IMR-90 (cell line): ENCODE results near the gene WARS2. TPM values are rescaled to one million over a fixed set of nuclear protein-coding genes. Genes with fewer than 3 reads are reported as not detected.

ENCODE experiments used
- ATAC-seq: fragments of 200-7000 bp; cut with Tn5 transposase; 2 replicates; pipeline ENCODE4 v1.9.1; 2020; ENCODE audit warnings: low read depth, mild to moderate bottlenecking, moderate library complexity
- BruUV-seq: library from RNA; stranded (reverse); fragments of 400-500 nt; replicated peaks from 2 replicates; lab custom pipeline; 2021; lab: Mats Ljungman, UMichigan
- CTCF ChIA-PET: fragments of 300-600 bp; formaldehyde crosslinking; extraction: SDS; loops from one replicate; lab custom pipeline; 2021; ENCODE audit warnings: antibody characterized with exemption; lab: Yijun Ruan, JAX
- POLR2A ChIA-PET: fragments of 300-600 bp; sonication (Branson Sonifier 250); formaldehyde crosslinking; loops from one replicate; lab custom pipeline; 2022; ENCODE audit warnings: antibody characterized with exemption; ENCODE audit not compliant: unreplicated experiment; lab: Charles Lee
- DNase-seq: peaks from one replicate; pipeline ENCODE4 v3.0.0; 2013
- H2AFZ ChIP-seq: replicated peaks from 2 replicates; pipeline ENCODE3; 2013; ENCODE audit warnings: low read length, mild to moderate bottlenecking; ENCODE audit not compliant: poor library complexity
- H2AK5ac ChIP-seq: 2 replicates; pipeline ENCODE4 v1.6.1; 2013; ENCODE audit warnings: low read depth, low read length, inconsistent platforms
- H2AK9ac ChIP-seq: replicated peaks from 2 replicates; pipeline ENCODE3; 2013; ENCODE audit warnings: mild to moderate bottlenecking, low read depth, low read length, moderate library complexity; ENCODE audit not compliant: poor library complexity
- H2BK120ac ChIP-seq: 2 replicates; pipeline ENCODE4 v1.6.1; 2013; ENCODE audit warnings: low read depth, low read length, inconsistent platforms
- H2BK15ac ChIP-seq: 3 replicates; pipeline ENCODE4 v1.6.1; 2013; ENCODE audit warnings: low read depth, low read length, inconsistent platforms
- H2BK20ac ChIP-seq: 2 replicates; pipeline ENCODE4 v1.6.1; 2013; ENCODE audit warnings: low read depth, mild to moderate bottlenecking, inconsistent platforms, low read length, moderate library complexity
- H2BK5ac ChIP-seq: 2 replicates; pipeline ENCODE4 v1.6.1; 2013; ENCODE audit warnings: mild to moderate bottlenecking, low read depth, low read length, inconsistent platforms; ENCODE audit not compliant: poor library complexity, severe bottlenecking
- H3K14ac ChIP-seq: replicated peaks from 2 replicates; pipeline ENCODE4 v1.6.1; 2013; ENCODE audit warnings: low read depth, low read length, inconsistent platforms
- H3K18ac ChIP-seq: 2 replicates; pipeline ENCODE4 v1.6.1; 2013; ENCODE audit warnings: low read depth, low read length, control low read depth
- H3K23ac ChIP-seq: 2 replicates; pipeline ENCODE4 v1.6.1; 2013; ENCODE audit warnings: low read depth, low read length, inconsistent platforms
- H3K27ac ChIP-seq: 2 replicates; pipeline ENCODE4 v1.5.1; 2013; ENCODE audit warnings: mild to moderate bottlenecking, control low read depth, low read length; ENCODE audit not compliant: insufficient read depth
- H3K27me3 ChIP-seq: 2 replicates; pipeline ENCODE4 v1.6.1; 2013; ENCODE audit warnings: low read length; ENCODE audit not compliant: control insufficient read depth, insufficient read depth
- H3K36me3 ChIP-seq: 2 replicates; pipeline ENCODE4 v1.6.1; 2013; ENCODE audit warnings: low read length, mixed read lengths; ENCODE audit not compliant: control insufficient read depth, insufficient read depth
- H3K4ac ChIP-seq: 2 replicates; pipeline ENCODE4 v1.6.1; 2013; ENCODE audit warnings: low read depth, low read length, inconsistent platforms
- H3K4me1 ChIP-seq: 2 replicates; pipeline ENCODE4 v1.6.1; 2013; ENCODE audit warnings: low read length, mixed read lengths; ENCODE audit not compliant: control insufficient read depth, insufficient read depth
- H3K4me2 ChIP-seq: 2 replicates; pipeline ENCODE4 v1.6.1; 2013; ENCODE audit warnings: low read depth, mild to moderate bottlenecking, control low read depth, low read length, moderate library complexity
- H3K4me3 ChIP-seq: 2 replicates; pipeline ENCODE4 v1.5.1; 2013; ENCODE audit warnings: low read depth, mild to moderate bottlenecking, control low read depth, low read length, moderate library complexity; ENCODE audit not compliant: insufficient read depth
- H3K56ac ChIP-seq: 2 replicates; pipeline ENCODE4 v1.6.1; 2013; ENCODE audit warnings: low read length, inconsistent platforms; ENCODE audit not compliant: insufficient read depth; ENCODE audit errors: extremely low read depth
- H3K79me1 ChIP-seq, 2 experiments: 2 replicates each; pipeline ENCODE4 v1.6.1; 2013; ENCODE audit warnings: low read length in 2 of 2, inconsistent platforms in 1 of 2, low read depth in 1 of 2
- H3K9ac ChIP-seq: 2 replicates; pipeline ENCODE4 v1.6.1; 2013; ENCODE audit warnings: low read depth, low read length, control low read depth
- H3K9me1 ChIP-seq: 2 replicates; pipeline ENCODE4 v1.6.1; 2013; ENCODE audit warnings: low read length, inconsistent platforms; ENCODE audit not compliant: insufficient read depth
- H3K9me3 ChIP-seq: 2 replicates; pipeline ENCODE4 v1.6.1; 2013; ENCODE audit warnings: low read length; ENCODE audit not compliant: control insufficient read depth, insufficient read depth
- H4K20me1 ChIP-seq: 2 replicates; pipeline ENCODE4 v1.6.1; 2013; ENCODE audit warnings: low read length, inconsistent platforms; ENCODE audit not compliant: insufficient read depth
- H4K5ac ChIP-seq: 2 replicates; pipeline ENCODE4 v1.6.1; 2013; ENCODE audit warnings: mild to moderate bottlenecking, low read depth, low read length, control low read depth
- H4K8ac ChIP-seq, 2 experiments: 2 replicates each; pipeline ENCODE4 v1.6.1; 2013; ENCODE audit warnings: low read depth in 2 of 2, low read length in 2 of 2, control low read depth in 1 of 2, inconsistent platforms in 1 of 2
- H4K91ac ChIP-seq: 2 replicates; pipeline ENCODE4 v1.6.1; 2013; ENCODE audit warnings: low read depth, low read length, inconsistent platforms; ENCODE audit not compliant: insufficient read depth
- BHLHE40 ChIP-seq: fragments of 150-350 bp; IDR thresholded peaks from 2 replicates; pipeline ENCODE4 v1.6.1; 2016; ENCODE audit warnings: mild to moderate bottlenecking, low read depth, low read length
- CHD1 ChIP-seq: IDR thresholded peaks from 2 replicates; pipeline ENCODE4 v1.6.1; 2012; ENCODE audit warnings: low read depth, low read length, improper control_type of control experiment
- FOS ChIP-seq: fragments of 150-350 bp; IDR thresholded peaks from 2 replicates; pipeline ENCODE4 v1.6.1; 2016; ENCODE audit warnings: low read depth, low read length
- MAFK ChIP-seq: IDR thresholded peaks from 2 replicates; pipeline ENCODE4 v1.6.1; 2012; ENCODE audit warnings: low read depth, low read length, improper control_type of control experiment
- MAZ ChIP-seq: IDR thresholded peaks from 2 replicates; pipeline ENCODE4 v1.6.1; 2012; ENCODE audit warnings: low read depth, mild to moderate bottlenecking, low read length, improper control_type of control experiment, moderate library complexity, borderline replicate concordance
- MXI1 ChIP-seq: IDR thresholded peaks from 2 replicates; pipeline ENCODE4 v1.6.1; 2012; ENCODE audit warnings: low read depth, mild to moderate bottlenecking, low read length, moderate library complexity, borderline replicate concordance
- NFE2L2 ChIP-seq: fragments of 150-350 bp; IDR thresholded peaks from 2 replicates; pipeline ENCODE4 v1.6.1; 2016; ENCODE audit warnings: low read depth, mild to moderate bottlenecking, low read length
- RFX5 ChIP-seq: IDR thresholded peaks from 2 replicates; pipeline ENCODE4 v1.8.0; 2012; ENCODE audit warnings: low read depth, mild to moderate bottlenecking, low read length, moderate library complexity
- SMC3 ChIP-seq: fragments of 150-350 bp; IDR thresholded peaks from 2 replicates; pipeline ENCODE4 v1.6.1; 2016; ENCODE audit warnings: low read depth, mild to moderate bottlenecking, antibody characterized with exemption, low read length, moderate library complexity
- USF2 ChIP-seq: fragments of 150-350 bp; IDR thresholded peaks from 2 replicates; pipeline ENCODE4 v1.6.1; 2017; ENCODE audit warnings: mild to moderate bottlenecking, antibody characterized with exemption, low read length, low read depth
- WGBS, 2 experiments: methylation state at CpG; one replicate each; pipeline versions ENCODE4 v1.1.5 to v1.1.7; 2013; ENCODE audit warnings: missing lambda C conversion rate in 2 of 2; ENCODE audit not compliant: insufficient read length in 1 of 2; ENCODE audit errors: extremely low coverage in 2 of 2; 5-methylcytosine and 5-hydroxymethylcytosine counted together
- dilution Hi-C: fragments of 300-500 bp; cut with HindIII; formaldehyde crosslinking; loops from one replicate; pipeline ENCODE4 v1.14.3; 2018; ENCODE audit warnings: low sequenced_read_pairs; ENCODE audit not compliant: unreplicated experiment
- in situ Hi-C: fragments of 300-500 bp; cut with MboI; formaldehyde crosslinking; loops from 3 replicates; pipeline ENCODE4 v1.14.3; 2019; ENCODE audit warnings: low sequenced_read_pairs, inconsistent platforms, mixed read lengths
- intact Hi-C: fragments of 100-400 bp; cut with micrococcal nuclease; formaldehyde crosslinking; loops from 2 replicates; pipeline ENCODE4 v1.10.0; 2022
- polyA plus RNA-seq, 3 experiments: library from polyadenylated mRNA; depleted of rRNA; stranded (reverse); fragments of >200 nt; gene quantifications; 2 replicates each; pipeline ENCODE4 v1.2.3, GENCODE V29; 2012; ENCODE audit warnings: low replicate concordance in 1 of 3
- total RNA-seq: library from RNA; depleted of rRNA; stranded (reverse); fragments of >200 nt; gene quantifications from 2 replicates; pipeline ENCODE4 v1.2.3, GENCODE V29; 2012
- TF ChIP-seq, protein P1 (sequence below): fragments of 150-350 bp; IDR thresholded peaks from 2 replicates; pipeline ENCODE4 v1.6.1; 2016; ENCODE audit warnings: low read depth, mild to moderate bottlenecking, low read length, moderate library complexity, borderline replicate concordance

WARS2 gene
- total and polyA plus RNA-seq, 2 of the 4 experiments (the other 2 are of a cell fraction), result 5.7 to 20.3 TPM

- in situ Hi-C loops, result no loop called here
Observed at GRCh38 chr1:119010201-119010600, 130.3 kb downstream of the WARS2 start.

More at GRCh38 chr1:119010201-119010600, 130.3 kb downstream of the WARS2 start:
- H3K4me3 ChIP-seq, result no peak overlapping the region
- no peak overlapping the region for H3K56ac ChIP-seq
- H3K9me1 ChIP-seq, result no peaks in the 10 kb centered on the region
- H4K91ac ChIP-seq, result no peak overlapping the region
- no peak overlapping the region for H3K27ac ChIP-seq
- ChIA-PET CTCF (interaction anchor here (1.8 kb wide), 1 partner anchor 10 kb away, joined by 3 read pairs; no protein-coding TSS in a partner anchor), POLR2A (no interaction called here)
- BruUV-seq, result no TSS peak
- intact Hi-C loops (no loop called here), dilution Hi-C loops (no loop called here)
- H3K4ac ChIP-seq, result no peak overlapping the region
- no peak overlapping the region for H4K5ac ChIP-seq
- no peak overlapping the region for H3K18ac ChIP-seq
- no peak overlapping the region for H2BK120ac ChIP-seq
- H3K23ac ChIP-seq, result no peak overlapping the region
- no peaks in the 10 kb centered on the region; the same call in 1 of the 2 replicates for H3K4me1 ChIP-seq
- no peak overlapping the region for H3K4me2 ChIP-seq
- DNase-seq (peak; percentile 4), ATAC-seq (no peak)
- TF ChIP-seq BHLHE40 (no peak), USF2 (no peak), CHD1 (no peak), MAZ (no peak), RFX5 (no peak), SMC3 (no peak), NFE2L2 (no peak), FOS (no peak), MXI1 (no peak), MAFK (no peak)
- TF ChIP-seq, protein P1, sequence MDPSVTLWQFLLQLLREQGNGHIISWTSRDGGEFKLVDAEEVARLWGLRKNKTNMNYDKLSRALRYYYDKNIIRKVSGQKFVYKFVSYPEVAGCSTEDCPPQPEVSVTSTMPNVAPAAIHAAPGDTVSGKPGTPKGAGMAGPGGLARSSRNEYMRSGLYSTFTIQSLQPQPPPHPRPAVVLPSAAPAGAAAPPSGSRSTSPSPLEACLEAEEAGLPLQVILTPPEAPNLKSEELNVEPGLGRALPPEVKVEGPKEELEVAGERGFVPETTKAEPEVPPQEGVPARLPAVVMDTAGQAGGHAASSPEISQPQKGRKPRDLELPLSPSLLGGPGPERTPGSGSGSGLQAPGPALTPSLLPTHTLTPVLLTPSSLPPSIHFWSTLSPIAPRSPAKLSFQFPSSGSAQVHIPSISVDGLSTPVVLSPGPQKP, result no peak
- H3K79me1 ChIP-seq, result no peaks in the 10 kb centered on the region
- H3K9me3 ChIP-seq, result peaks cover 10% of the 10 kb centered on the region
- H2BK15ac ChIP-seq, result no peak overlapping the region
- H3K14ac ChIP-seq, result no peak overlapping the region
- H2AFZ ChIP-seq, result no peak overlapping the region
- peaks cover 45% of the 10 kb centered on the region for H3K27me3 ChIP-seq
- H4K20me1 ChIP-seq, result no peaks in the 10 kb centered on the region
- H3K9ac ChIP-seq, result no peak overlapping the region
- H4K8ac ChIP-seq, result no peak overlapping the region
- H2AK9ac ChIP-seq, result no peak overlapping the region
- H2AK5ac ChIP-seq, result no peak overlapping the region
- no peaks in the 10 kb centered on the region for H3K36me3 ChIP-seq
- H2BK5ac ChIP-seq, result no peak overlapping the region
- H2BK20ac ChIP-seq, result no peak overlapping the region
- WGBS, 2 experiments, result no CpG with 5 or more reads among the region's 1 CpG
